ENCODE results near the gene SOX5.
"Not testable (repeated sequence)": the region's sequence is repeated elsewhere in the genome, so short reads cannot be mapped to it uniquely, and the experiment has no call there.

Gene SOX5

GRCh38 chr12:23504641-23505399 lies 444.6 kb downstream of the SOX5 start:
- no peak overlapping the region for H3K4me3 ChIP-seq (ENCODE audit: low read depth, low read length)

DNA sequence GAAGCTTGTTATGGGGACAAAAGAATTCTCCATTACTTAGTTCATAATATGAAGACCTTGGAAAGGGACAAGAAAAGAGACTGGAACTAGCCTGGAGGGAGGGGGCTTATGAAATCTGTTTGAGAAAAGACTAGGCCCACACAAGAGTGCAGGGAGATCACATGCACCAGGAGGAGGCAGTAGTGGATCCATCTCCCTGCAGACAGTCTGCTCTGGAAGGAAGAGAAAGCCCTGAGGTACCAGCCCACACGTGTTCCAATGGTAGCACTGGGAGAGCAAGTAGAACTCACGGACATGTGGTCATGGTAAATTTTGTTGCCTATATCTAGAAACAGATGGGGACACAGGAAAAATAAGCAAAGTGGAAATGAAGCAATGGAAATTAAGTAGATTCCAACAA lies 445.4 kb downstream of the SOX5 start:
- no peak overlapping the region for H3K4me3 ChIP-seq (ENCODE audit: low read depth, low read length)

- no peak overlapping the region for H3K4me3 ChIP-seq (ENCODE audit: low read depth, low read length)
Measured at GRCh38 chr12:23503544-23503943, 445.9 kb downstream of the SOX5 start.

- H3K4me3 ChIP-seq (ENCODE audit: low read depth, low read length) = no peak overlapping the region
Measured at GRCh38 chr12:23502259-23502658, 447.2 kb downstream of the SOX5 start.

- no peak overlapping the region for H3K4me3 ChIP-seq (ENCODE audit: low read depth, low read length)
Measured at GRCh38 chr12:23495472-23495871, 454.0 kb downstream of the SOX5 start.

GRCh38 chr12:23493672-23494071 lies 455.8 kb downstream of the SOX5 start:
- H3K4me3 ChIP-seq (ENCODE audit: low read depth, low read length) = no peak overlapping the region

DNA sequence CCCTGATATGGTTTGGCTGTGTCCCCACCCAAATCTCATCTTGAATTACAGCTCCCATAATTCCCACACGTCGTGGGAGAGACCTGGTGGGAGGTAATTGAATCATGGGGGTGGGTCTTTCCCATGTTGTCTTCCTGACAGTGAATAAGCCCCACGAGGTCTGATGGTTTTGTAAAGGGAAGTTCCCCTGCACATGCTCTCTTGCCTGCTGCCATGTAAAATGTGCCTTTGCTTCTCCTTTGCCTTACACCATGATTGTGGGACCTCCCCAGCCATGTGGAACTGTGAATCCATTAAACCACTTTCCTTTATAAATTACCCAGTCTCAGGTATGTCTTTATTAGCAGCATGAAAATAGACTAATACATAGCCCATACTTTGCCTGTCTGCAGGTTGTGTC lies 458.4 kb downstream of the SOX5 start:
- H3K4me3 ChIP-seq (ENCODE audit: low read depth, low read length) = not testable (repeated sequence)

DNA sequence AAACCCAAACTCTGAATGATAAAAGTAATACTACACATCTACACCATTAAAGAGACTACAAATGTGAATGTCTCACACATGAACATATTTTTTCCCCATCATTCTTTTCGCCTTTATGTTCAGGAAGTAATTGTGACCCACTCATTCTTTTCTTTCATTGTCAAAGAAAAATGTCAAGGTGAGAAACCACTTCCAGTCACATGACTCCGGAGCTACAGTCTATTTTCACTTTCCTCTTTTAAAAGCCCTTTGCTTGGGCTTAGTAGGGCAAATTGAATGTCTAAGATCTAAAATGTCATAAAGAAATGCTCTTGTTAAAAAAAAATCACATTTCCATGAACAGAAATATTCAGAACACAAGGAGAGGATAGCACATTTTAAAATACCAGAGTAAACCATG lies 461.3 kb downstream of the SOX5 start:
- H3K4me3 ChIP-seq (ENCODE audit: low read depth, low read length) = no peak overlapping the region

DNA sequence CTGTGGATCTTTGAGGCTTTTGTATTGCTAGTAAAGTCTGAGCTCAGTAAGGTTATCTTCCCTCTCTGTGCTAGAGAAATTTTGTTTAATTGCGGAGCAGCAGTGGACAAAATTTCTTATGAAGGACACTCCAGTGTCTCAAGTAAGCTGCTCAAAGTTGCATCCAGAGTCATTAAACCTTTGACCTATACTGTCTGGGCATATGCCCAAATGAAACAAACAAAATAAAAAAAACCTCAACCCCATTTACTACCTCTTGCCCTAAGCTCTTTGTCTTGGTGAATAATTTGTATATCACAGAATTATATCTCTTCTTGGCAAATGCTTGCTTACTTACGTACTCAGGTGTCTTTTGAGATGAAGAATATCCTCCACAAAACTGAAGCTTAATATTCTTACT lies 465.2 kb downstream of the SOX5 start:
- no peak overlapping the region for H3K4me3 ChIP-seq (ENCODE audit: low read depth, low read length)

GRCh38 chr12:23482571-23482970 lies 466.9 kb downstream of the SOX5 start:
- H3K4me3 ChIP-seq (ENCODE audit: low read depth, low read length) = no peak overlapping the region
